GM19455 (cell line): ENCODE data around the gene LMO7.
"Not testable (repeated sequence)": the region's sequence is repeated elsewhere in the genome, so short reads cannot be mapped to it uniquely, and the experiment has no call there.

Experiments used
- ATAC-seq: cut with Tn5 transposase; IDR thresholded peaks from one replicate; pipeline ENCODE4 v1.9.1; 2021; ENCODE audit not compliant: unreplicated experiment

The LMO7 gene

DNA sequence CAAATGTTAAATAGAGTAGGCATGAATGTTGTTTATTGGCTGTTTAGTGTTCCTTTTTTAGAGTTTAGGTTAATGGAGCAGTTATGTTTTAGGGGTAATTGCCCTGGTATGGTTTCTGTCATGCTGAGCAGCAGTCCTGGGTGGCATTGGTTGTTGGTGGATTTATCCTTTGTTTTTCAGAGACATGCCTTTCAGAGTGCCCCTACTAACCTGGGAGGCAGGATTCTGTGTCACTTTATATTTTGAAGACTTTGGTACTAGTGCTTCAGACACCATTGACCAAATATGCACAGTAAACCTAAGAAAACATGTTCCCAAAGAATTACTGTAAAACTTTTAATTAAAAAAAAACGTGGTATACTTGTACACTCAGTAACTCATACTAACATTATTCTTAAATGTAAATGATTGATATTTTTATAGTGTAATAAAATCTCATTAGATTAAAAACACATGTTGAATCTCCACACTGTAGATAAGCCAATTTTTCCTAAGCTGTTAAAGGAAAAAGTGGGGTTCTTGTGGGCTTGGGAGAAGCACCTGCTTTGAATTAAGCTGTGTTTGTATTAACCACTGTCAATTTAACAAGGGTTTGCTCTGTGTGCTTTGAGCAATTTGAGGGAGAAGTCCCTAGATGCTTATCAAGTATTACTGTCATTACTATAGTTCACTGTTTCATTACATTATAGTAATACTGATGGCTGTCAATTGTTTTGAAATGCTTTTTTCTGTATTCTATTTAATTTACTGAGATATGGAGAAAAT, 133.2 kb downstream of the LMO7 start:
- no peak for ATAC-seq

DNA sequence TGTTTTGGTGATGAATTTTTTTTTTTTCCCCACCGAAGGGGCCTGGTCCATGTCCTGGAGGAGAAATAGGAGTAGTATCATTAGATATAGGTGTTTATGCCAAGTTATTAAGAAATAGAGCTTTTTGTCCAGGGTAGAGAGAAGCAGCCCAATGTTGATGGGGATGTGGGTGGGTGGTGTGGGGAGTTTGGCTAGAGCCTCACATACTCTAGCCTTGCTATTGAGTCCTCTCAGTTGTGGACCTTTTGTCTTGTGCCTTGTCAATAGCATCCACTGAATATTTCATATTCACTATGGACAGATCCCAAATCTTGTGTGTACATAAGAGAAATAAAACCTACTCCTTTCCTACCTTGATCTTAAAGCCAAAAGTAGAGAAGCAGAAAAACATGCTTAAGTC, 134.0 kb downstream of the LMO7 start:
- no peak for ATAC-seq

- no peak for ATAC-seq
Measured at GRCh38 chr13:75770592-75771011, 134.5 kb downstream of the LMO7 start.

- ATAC-seq: no peak
Measured at GRCh38 chr13:75771226-75771625, 135.1 kb downstream of the LMO7 start.

DNA sequence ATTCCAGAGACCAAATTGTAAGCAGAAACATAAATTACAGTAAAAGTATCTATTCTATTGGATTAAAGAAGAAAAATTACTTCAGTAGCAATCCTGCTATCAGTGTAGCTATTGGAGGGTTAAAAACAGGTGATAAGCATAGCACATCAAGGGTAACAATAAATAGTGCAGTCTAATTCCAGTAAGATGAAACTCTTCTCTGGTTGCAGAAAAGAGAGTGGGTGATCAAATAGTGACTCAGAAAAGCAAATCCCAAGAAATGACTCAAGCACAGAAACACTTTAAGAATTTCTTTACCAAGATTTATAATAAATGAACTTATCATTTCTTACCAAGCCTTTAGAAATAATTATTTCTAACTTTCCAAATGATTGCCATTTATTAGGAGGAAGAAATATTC, 135.7 kb downstream of the LMO7 start:
- ATAC-seq: no peak

DNA sequence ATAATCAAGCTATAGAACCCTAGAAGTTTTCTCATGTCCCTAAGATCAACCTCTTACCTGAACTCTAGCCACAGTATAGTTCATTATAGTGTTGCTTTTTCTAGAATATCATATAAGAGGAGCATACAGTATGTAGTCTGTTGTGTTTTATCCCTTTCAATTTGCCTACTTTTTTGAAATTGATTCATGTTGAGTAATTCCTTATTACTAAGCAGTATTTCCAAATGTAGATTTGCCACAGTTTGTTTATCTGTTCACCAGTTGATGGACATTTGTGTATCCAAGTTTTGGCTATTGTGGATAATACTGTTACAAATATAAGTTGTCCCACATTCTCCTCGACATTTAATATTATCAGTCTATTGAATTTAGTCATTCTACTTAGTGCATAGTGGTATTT, 138.0 kb downstream of the LMO7 start:
- no peak for ATAC-seq

- no peak for ATAC-seq
Measured at GRCh38 chr13:75776550-75776949, 140.4 kb downstream of the LMO7 start.

DNA sequence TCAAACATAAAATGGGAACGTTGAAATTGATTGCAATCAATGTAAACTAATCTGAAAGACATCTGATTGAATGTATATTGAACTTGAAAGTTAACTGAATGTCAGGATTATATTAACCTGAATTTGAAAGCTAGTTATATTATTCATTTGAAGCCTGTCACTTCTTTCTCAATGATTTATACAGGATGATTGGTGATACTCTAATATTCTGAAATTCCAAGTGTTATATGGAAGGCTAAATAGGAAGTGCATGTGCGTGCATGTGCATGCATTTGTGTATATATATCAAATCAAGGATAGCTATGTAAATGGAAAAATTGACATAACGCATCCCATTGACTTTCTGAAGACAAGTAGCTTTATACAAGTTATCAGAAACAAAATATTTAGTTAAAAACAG, 143.3 kb downstream of the LMO7 start:
- ATAC-seq: no peak

DNA sequence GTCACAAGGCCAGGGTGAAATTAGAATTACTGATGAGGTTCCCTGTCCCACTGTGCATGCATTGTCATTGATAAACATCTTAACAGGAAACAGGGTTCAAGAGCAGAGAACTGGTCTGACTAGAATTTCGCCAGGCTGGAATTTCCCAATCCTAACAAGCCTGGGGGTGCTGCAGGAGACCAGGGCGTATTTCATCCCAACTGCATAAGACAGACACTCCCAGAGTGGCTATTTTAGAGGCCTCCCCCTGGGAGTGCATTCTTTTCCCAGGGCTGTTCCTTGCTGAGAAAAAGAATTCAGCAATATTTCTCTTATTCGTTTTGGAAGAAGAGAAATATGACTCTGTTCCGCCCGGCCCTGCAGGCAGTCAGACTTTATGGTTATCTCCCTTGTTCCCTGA, 144.0 kb downstream of the LMO7 start:
- not testable (repeated sequence) for ATAC-seq

DNA sequence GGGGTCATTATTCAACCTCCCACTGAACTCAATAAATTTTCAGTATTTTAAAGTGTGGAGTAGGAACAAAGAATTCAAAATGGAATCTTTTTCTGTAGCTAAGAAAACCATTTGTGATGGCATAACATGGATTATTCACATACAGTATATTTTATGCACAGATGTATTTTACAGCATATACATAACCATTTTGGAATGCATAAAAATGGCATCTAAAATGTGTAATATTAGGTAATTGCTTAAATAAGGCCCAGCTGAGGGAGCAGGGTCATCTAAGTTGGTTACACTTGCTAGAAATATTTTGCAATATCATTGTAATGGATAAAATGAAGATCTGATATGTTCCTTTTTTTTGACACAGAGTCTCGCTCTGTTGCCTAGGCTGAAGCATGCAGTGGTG, 146.9 kb downstream of the LMO7 start:
- ATAC-seq: no peak

DNA sequence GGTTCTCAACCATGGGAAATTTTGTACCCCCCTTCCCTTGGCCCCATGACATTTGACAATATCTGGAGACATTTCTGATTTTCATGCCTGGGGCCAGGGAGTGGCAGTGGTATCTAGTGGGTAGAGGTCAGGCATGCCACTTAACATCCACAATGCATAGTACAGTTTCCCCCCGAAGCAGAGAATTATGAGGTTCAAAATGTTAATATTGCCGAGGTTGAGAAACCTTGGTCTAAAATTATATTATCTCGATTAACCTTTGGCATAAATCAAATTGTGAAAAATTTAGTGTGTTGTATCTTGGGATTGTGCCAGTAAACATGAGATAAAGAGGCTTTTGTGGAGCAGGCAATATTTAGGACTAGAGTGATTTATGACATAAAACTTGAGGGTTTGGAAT, 147.9 kb downstream of the LMO7 start:
- no peak for ATAC-seq

DNA sequence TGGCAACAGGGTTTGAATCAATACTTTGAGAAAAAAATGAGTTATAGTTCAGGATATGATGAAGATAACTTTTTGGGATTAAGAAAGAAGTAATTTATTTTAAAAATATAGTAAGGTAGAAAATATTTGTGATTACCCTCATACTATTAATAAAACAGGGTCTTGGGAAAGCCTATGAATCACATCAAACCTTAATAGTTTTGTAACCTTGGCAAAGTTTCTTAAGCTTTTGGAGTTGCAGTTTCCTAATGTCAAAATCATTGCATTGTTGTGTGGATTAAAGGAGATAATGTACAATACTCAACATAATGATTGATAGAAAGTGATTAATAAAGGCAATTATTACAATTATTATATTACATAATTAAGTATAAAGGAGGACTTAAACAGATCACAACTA, 149.0 kb downstream of the LMO7 start:
- ATAC-seq: no peak

DNA sequence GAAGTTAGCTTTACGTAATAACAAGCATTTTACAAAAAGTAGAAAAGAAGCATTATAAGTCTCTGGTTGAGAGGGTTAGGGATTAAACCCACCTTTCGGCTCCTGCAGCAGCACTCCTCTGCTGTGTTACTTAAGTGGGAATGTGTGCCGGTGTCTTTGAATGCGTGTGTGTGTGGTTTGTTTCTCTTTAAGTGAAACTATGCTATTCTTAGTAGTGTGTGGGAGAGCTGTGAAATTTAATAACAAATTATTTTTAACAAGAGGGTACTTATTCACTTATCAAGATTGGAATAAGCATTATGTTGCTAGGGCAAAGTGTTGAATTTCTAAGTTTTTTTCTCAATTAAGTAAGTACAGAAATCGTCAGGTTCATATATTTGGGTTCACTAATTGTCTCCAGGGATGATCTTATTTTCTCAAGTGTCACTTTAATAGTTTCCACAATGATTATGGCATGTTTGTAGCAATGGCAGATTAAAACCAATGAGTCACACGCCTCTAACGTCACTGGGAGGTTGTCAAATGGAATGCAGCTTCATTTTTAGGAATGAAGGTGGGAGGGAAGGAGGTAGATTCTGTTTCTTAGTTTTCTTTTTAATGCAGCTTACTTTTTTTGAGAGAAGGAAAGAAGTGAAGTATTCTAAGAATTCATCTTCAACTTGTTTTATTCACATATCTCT, 151.3 kb downstream of the LMO7 start:
- no peak for ATAC-seq

- ATAC-seq: no peak
Measured at GRCh38 chr13:75788481-75788981, 152.4 kb downstream of the LMO7 start.

DNA sequence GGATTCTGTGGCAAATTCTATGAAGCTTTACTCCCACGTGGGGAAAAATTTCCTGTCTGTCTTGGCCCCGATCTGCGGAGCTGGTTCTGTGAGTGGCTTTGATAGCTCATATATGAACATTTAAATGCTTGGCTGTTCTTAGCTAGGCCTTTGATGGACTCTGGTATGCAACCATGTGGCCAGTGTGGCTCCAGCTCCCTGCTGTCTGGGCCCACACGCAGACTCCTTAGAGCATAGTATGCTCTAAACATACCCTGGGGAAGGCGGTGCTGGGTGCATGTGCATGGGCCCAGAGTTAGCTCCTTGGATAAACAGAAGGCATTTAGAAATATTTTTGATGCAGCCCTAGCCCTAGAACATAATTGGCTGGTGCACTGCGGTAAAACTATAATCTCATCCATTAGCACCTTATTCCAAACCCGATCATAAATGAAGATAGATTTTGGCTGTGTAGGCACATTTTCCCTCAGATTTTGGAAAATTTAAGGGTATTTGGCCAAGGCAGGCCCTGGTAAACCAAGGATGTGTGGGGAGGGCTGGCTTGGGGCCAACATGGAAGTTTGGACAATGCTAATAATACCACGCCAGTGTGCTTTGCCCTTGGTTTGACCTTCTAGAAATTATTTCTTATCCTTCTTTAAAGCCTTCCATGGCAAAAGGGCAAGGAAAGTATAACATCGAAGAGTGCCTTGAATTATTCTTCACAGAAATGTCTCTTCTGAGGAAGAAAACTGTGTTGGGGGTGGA, 153.5 kb downstream of the LMO7 start:
- ATAC-seq: no peak

DNA sequence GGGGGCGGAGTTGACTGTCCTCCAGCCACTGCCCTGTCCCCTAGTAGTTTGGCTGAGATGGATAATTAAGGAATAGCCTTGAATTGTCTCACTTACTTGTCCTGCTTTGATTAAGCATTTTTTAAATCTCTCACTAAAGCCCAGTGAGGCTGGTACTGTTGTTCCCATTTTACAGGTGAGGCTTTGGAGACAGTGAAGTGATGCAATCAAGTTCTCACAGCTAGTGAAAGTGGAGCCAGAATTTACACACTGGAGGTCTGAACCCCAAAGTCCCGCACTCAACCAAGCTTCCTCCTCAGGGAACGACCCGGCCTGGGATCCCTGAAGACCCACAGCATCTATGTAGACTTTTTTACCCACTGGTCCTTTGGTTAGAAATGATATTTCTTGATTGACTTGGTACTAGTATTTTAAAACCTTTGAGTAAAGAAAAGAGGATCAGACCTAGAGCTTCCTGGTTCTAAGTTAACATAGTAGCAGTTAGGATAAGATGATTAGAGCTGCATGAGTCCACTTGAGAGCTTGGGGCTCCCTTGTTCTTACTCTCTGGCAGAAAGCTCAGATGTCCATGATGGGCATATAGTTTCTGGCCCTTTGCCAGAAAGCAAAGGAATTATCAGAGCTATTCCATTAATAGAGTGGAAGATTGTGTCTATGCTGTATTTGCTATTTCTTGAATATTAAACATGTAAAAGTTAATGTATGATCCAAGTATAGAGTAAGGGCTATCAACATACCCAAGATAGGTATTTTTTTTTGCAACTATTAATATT, 154.3 kb downstream of the LMO7 start:
- ATAC-seq: no peak

GRCh38 chr13:75792526-75793187, 156.5 kb downstream of the LMO7 start:
- no peak for ATAC-seq

- not testable (repeated sequence) for ATAC-seq
Measured at GRCh38 chr13:75793188-75793567, 157.0 kb downstream of the LMO7 start.

GRCh38 chr13:75794663-75795062, 158.5 kb downstream of the LMO7 start:
- ATAC-seq: no peak

DNA sequence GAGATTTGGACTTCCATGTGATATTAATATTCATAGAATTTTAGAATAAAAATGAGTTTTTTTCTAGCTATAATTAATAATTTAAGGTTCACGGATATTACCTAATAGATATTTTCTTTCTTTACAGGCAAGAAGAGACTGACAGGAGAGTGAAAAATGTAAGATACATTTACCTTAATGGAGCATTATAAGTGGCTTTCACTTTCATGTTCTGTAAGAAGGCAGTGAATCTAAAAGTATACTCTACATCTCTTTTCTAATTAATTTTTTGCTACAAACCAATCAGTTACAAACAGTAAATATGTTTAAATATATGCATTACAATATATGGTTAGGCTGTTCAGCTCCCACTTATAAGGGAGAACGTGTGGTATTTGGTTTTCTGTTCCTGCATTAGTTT, 159.1 kb downstream of the LMO7 start:
- no peak for ATAC-seq

DNA sequence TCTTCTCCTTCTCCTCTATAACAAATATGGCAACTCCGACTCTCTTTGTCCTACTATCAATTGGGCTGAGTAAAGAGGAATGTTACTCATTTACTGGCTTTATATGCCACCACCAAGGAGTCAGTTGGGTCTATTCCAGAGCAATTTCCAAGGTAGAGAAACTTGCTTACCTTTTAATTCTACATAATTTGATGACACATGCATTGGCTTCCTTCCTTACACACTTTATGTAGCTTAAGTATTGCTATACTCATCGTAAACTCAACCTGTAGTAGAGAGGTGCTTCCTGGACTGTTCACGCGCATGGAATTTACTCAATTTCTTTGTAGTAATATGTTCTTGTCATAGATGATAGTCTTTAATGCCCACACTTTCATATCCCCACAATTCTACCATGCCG, 160.7 kb downstream of the LMO7 start:
- no peak for ATAC-seq
